ENCODE data around the gene LOXHD1. TPM values are rescaled to one million over a fixed set of nuclear protein-coding genes. Genes with fewer than 3 reads are reported as not detected.

The LOXHD1 gene
- total RNA-seq, 4 donors from 2014 or later: 0.33 to 3.2 (median 0.65) TPM

DNA sequence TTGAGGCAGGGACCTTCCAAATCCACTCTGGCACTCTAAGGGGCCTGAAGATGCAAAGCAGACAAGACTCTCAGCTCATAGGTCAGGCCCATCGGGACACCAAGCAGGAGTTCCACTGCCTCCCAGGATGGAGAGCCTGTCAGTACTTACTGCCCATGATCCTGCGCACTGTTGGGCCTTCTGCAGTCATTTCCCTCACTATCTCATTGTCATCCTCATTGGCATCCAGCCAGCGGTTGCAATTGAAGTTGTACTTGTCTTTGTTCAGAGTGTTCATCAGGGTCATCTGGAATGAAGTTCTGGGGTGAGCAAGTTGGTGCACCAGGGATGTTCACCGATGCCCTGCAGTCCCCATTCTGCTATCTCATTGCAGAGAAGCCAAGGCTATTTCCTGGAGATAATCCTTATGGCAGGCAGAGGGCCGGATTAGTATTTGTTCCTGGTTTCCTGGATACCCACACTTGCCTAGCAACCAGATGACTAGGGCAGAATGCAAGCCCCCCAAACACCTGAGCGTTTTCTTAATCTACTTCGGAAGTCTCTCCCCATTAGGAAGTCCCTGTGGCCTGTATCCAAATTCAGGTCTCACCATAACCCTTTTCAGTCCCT is 65.1 kb downstream of the LOXHD1 start:
- TF ChIP-seq, protein P1, sequence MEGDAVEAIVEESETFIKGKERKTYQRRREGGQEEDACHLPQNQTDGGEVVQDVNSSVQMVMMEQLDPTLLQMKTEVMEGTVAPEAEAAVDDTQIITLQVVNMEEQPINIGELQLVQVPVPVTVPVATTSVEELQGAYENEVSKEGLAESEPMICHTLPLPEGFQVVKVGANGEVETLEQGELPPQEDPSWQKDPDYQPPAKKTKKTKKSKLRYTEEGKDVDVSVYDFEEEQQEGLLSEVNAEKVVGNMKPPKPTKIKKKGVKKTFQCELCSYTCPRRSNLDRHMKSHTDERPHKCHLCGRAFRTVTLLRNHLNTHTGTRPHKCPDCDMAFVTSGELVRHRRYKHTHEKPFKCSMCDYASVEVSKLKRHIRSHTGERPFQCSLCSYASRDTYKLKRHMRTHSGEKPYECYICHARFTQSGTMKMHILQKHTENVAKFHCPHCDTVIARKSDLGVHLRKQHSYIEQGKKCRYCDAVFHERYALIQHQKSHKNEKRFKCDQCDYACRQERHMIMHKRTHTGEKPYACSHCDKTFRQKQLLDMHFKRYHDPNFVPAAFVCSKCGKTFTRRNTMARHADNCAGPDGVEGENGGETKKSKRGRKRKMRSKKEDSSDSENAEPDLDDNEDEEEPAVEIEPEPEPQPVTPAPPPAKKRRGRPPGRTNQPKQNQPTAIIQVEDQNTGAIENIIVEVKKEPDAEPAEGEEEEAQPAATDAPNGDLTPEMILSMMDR (IDR thresholded peaks at IDR 0.05; ENCODE audit: low read depth): no peak

DNA sequence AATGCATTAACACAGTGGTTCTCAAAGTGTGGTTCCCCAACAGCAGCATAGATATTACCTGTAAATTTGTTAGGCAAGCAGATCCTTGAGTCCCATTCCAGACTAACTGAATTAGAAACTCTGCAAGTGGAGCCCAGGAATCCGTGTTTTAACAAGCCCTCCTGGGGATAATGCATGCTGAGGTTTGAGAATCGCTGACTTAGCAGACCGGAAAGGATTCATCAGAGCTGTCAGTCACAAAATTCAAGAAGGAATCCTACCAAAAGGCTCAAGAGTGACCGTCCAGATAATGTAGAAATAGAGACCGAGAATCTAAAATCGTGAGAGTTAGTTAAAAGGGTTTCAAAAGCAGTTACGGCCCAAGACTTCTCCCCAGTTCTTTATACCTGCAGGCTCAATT is 66.9 kb downstream of the LOXHD1 start:
- TF ChIP-seq, protein P1 (IDR thresholded peaks at IDR 0.05; ENCODE audit: low read depth): no peak

DNA sequence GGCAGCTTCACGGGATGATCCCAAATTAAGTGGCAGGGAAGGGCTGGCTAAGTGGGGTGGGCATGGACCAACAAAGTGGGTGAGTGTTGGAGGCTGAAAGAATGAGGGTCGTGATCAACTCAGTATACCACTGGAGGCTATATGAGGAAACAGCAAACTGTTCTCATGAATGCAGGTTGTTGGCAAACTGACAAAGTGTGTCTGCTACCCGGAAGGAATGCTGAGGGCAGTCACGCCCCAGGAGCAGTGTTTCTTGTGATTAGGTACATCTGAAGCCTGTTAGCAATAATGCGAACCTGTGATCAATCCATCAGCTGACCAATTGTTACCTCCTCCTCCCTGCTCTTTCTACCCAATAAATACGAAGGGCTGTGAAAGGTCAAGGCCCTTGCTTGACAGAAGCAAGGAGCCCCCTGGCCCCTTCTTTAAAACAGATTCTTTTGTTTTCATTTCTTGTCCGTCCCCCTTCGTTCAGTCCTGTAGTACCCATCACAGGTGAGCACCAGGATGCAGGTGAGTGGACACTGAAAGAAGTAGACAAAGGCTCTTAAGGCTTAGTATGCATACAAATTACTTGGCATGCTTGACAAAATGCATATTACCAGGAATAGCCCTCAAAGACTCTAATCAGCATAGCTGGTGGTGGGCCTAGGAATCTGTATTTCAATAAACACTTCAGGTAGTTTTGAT is 67.9 kb downstream of the LOXHD1 start:
- TF ChIP-seq, protein P1 (IDR thresholded peaks at IDR 0.05; ENCODE audit: low read depth): no peak

DNA sequence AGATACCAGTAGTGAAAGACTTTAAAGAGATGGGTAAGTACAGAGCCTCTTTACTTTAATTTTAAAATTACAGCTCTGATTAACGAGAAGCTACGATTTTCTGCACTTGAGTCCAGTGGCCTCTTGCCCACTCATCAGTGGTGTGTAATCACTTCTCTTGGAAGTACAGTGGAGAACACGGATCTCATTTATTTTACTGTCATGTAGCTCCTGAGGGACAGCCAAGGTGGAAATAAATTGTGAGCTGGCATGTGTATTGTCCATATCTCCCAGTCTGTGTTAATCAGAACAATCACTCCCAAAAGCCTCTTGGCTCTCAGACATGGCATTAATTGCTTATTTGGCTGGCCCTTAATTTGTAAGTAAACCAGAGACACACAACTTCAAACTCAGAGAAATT is 69.4 kb downstream of the LOXHD1 start:
- TF ChIP-seq, protein P1 (IDR thresholded peaks at IDR 0.05; ENCODE audit: low read depth): no peak

DNA sequence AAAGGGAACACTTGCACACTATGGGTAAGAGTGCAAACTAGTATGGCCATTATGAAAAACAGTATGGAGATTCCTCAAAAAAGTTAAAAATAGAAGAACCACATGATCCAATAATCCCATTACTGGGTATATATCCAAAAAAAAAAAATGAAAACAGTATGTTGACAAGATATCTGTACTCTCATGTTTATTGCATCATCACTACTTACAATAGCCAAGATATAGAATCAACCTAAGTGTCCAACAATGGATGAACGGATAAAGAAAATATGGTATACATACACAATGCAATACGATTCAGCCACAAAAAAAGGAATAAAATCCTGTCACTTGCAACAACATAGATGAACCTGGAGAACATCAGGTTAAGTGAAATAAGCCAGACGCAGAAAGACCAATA is 73.3 kb downstream of the LOXHD1 start:
- TF ChIP-seq, protein P1 (IDR thresholded peaks at IDR 0.05; ENCODE audit: low read depth): no peak

DNA sequence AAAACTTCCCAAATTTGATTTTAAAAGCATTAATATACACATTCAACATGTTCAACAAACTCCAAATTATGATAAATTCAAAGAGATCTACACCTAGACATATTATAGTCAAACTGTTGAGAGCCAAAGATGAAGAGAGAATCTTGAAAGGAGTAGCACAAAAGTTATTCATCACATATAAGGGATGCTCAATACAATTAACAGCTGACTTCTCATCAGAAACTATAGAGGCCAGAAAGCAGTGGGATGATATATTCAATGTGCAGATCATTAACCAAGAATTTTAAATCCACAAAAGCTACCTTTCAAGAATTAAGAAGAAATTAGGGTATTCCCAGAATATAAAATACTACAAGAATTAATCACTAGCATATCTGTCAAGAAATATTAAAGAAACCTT is 75.4 kb downstream of the LOXHD1 start:
- TF ChIP-seq, protein P1 (IDR thresholded peaks at IDR 0.05; ENCODE audit: low read depth): no peak

DNA sequence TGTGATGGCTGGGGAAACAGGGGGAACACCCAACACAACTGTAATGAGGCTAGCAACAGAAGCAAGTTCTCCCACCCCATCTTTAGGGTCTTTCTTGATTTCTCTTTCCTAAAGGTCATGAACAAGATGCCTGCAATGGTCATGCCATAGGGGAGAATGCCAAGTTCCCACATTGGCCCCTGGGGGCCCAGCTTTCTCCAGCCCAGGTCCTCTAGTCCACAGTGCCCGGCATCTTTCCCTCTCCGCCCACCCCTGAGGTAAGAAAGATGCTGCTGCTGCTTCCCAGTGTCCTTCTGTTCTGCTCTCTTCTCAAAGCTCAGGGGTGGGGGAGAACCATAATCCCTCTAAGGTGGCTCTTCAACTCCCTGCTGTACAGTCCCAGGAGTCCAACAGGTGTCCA is 78.0 kb downstream of the LOXHD1 start:
- TF ChIP-seq, protein P1 (IDR thresholded peaks at IDR 0.05; ENCODE audit: low read depth): no peak
